GM06990 (cell line): ENCODE measurements around the gene ARHGAP24.
"Not testable (repeated sequence)": the region's sequence is repeated elsewhere in the genome, so short reads cannot be mapped to it uniquely, and the experiment has no call there.

Experiments
- DNase-seq: peaks from one replicate; pipeline ENCODE4 v3.0.0-alpha.2; 2011; ENCODE audit not compliant: insufficient read length; ENCODE audit errors: extremely low read depth
- H3K27me3 ChIP-seq: replicated peaks from 2 replicates; pipeline ENCODE4 v1.6.0; 2011; ENCODE audit warnings: low read length; ENCODE audit not compliant: control insufficient read depth, insufficient read depth
- H3K36me3 ChIP-seq: 2 replicates; pipeline ENCODE4 v1.5.1; 2011; ENCODE audit warnings: low read length; ENCODE audit not compliant: control insufficient read depth, insufficient read depth
- H3K4me3 ChIP-seq: replicated peaks from 2 replicates; pipeline ENCODE4 v1.5.1; 2011; ENCODE audit warnings: low read depth, mild to moderate bottlenecking, control low read depth, low read length
- TF ChIP-seq, protein P1 (sequence below): IDR thresholded peaks from 2 replicates; pipeline ENCODE4 v1.5.1; 2011; ENCODE audit warnings: low read length, control low read depth, mild to moderate bottlenecking, inconsistent platforms; ENCODE audit not compliant: insufficient read depth, poor library complexity, severe bottlenecking

Gene ARHGAP24

DNA sequence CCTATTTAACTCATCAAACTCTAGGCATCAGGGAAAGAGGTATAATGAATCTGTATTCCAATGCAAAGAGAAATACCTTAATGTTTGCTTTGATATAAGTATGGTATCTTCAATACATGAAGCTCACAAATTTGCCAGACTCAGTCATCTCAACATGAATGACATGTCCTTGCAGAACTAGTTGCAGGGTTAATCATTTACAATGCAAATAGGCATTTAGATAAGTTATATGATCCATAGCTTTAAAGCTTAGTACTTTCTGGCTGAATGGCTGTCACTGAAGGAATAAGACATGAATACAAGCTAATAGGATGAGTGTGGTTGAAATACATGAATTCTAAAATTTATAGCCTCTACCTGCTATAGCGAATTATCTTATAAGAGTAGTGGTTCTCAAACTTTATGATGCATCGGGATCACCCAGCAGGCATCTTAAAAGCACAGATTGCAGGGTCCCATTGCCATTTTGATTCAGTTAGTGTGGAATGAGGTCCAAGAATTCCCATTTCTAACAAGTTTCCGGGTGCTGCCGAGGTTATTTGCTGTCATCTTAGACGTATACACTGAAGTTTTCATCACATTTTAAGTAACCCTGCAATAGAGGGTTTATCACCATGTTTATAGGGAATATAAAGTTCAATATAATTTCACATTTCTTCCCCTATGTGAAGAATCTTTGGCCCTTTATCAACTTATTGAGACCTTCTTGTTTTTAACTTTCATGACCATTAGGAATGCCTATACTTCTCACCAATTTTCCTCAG, 439.2 kb downstream of the ARHGAP24 start:
- TF ChIP-seq, protein P1, sequence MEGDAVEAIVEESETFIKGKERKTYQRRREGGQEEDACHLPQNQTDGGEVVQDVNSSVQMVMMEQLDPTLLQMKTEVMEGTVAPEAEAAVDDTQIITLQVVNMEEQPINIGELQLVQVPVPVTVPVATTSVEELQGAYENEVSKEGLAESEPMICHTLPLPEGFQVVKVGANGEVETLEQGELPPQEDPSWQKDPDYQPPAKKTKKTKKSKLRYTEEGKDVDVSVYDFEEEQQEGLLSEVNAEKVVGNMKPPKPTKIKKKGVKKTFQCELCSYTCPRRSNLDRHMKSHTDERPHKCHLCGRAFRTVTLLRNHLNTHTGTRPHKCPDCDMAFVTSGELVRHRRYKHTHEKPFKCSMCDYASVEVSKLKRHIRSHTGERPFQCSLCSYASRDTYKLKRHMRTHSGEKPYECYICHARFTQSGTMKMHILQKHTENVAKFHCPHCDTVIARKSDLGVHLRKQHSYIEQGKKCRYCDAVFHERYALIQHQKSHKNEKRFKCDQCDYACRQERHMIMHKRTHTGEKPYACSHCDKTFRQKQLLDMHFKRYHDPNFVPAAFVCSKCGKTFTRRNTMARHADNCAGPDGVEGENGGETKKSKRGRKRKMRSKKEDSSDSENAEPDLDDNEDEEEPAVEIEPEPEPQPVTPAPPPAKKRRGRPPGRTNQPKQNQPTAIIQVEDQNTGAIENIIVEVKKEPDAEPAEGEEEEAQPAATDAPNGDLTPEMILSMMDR = no peak
- Histone ChIP-seq H3K36me3 (no peaks in the 10 kb centered on the region), H3K4me3 (no peak overlapping the region), H3K27me3 (no peaks in the 10 kb centered on the region)
- DNase-seq = no peak

DNA sequence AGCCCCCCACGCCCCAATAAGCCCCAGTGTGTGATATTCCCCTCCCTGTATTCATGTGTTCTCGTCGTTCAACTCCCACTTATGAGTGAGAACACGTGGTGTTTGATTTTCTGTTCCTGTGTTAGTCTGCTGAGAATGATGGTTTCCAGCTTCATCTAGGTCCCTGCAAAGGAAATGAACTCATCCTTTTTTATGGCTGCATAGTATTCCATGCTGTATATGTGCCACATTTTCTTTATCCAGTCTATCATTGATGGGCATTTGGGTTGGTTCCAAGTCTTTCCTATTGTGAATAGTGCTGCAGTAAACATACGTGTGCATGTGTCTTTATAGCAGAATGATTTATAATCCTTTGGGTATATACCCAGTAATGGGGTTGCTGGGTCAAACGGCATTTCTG, 440.6 kb downstream of the ARHGAP24 start:
- DNase-seq, H3K27me3 ChIP-seq, H3K4me3 ChIP-seq, H3K36me3 ChIP-seq: not testable (repeated sequence)

DNA sequence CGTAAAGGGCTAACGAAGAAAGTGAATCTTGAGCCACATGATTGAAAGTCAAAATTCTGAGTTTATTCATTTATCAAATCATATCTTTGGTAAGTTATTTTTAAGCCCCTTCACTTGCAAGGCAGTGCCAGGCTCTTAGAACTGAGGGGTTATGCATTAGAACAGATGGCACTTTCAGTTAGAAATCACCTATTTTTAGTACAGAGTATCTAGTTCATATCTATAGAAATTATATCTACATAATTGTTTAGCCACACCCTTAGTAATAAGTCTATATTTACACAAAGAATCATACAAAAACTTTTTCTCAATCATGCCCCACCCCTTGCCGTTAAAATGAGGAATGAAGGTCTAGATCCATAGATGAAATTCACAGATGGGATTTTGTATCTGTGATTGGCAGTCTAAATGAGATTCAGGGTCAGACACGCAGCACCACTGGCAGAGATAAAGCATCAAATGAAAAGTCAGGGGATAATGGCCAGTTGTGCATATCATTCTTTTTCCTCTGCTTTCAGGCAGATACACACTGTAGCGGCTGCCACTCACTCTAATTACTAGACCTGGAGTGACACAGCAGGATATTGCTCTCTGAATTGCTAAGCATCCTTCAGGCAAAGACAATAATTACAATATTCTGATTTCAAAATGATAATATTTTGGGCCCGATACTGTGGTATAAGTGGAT, 444.4 kb downstream of the ARHGAP24 start:
- DNase-seq = no peak
- TF ChIP-seq, protein P1 = no peak
- H3K4me3 ChIP-seq = no peak overlapping the region
- H3K36me3 ChIP-seq = no peaks in the 10 kb centered on the region
- no peaks in the 10 kb centered on the region for H3K27me3 ChIP-seq

DNA sequence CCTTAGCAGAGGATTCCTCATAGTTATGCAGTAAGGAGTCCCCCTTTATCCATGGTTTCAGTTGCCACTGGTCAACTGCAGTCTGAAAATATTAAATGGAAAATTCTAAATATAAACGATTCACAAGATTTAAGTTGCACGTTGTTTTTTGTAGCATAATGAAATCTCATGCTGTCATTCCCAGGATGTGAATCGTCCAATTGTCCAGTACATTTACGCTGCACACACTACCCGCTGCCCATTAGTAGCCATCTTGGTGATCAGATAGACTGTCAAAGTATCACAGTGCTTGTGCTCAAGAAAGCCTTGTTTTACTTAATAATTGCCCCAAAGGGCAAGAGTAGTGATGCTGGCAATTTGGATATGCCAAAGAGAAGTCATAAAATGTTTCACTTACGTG, 450.1 kb downstream of the ARHGAP24 start:
- H3K27me3 ChIP-seq = no peaks in the 10 kb centered on the region
- no peak overlapping the region for H3K4me3 ChIP-seq
- no peak for DNase-seq
- TF ChIP-seq, protein P1 = no peak
- H3K36me3 ChIP-seq = no peaks in the 10 kb centered on the region

DNA sequence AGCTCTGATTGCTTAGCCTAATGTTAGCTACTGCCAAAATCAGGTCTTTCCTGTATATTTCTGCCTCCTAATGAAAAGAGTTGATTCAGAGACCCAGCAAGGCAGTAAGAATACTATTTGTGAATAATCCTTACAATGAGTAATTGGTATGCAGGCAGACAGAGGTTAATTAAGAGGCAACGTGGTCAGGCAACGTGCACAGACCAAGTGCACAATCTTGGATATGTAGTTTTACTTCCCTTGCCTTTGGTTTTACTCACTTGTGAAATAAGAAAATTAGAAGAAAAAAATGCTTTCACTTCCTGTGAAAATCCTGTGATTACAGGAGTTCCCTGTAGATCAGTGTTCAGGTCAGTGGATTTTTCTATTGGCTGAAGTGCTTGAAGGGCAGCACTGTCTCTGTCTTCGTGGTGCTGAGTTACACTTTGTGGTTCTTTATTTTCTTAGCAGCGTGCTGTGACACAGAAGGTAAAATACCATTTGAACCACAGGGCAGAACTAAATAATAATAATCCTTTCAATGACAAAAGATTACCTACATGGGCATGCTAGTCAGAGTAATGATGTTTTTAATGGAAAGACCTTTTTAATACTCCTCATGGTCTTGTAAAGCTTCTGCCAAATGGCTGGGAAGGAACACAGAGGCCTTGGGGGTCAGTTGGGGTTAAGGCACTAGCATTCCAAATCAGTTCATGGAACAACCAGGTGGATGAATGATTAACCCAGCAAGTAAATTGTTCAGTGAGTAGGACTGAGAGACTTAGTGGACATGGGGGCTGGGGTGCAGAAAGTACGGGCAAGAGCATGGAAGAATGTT, 454.0 kb downstream of the ARHGAP24 start:
- DNase-seq = no peak
- TF ChIP-seq, protein P1 = no peak
- Histone ChIP-seq H3K36me3 (no peaks in the 10 kb centered on the region), H3K27me3 (no peaks in the 10 kb centered on the region), H3K4me3 (no peak overlapping the region)
